Upper lobe of left lung (tissue), 6 donors: Measurements from ENCODE around the gene STEAP4. TPM values are rescaled to one million over a fixed set of nuclear protein-coding genes. Genes with fewer than 3 reads are reported as not detected.

Source experiments
- ATAC-seq, 2 donors: fragments of 200-7000 bp; cut with Tn5 transposase; one replicate each; pipeline ENCODE4 v1.9.1; 2022; ENCODE audit warnings: mild to moderate bottlenecking in 2 of 2, moderate library complexity in 2 of 2; ENCODE audit not compliant: low FRiP score in 2 of 2
- DNase-seq, 2 donors: peaks; one replicate each; pipeline ENCODE4 v3.0.0-alpha.2; 2019 to 2020
- H3K27ac ChIP-seq, 4 donors: fragments of 200-600 bp; sonication (generic); one replicate each; pipeline ENCODE4 v1.5.1; 2016 to 2019
- H3K27me3 ChIP-seq, 4 donors: fragments of 200-600 bp; sonication (generic); one replicate each; pipeline ENCODE4 v1.5.1; 2017 to 2019
- H3K36me3 ChIP-seq, 4 donors: fragments of 200-600 bp; sonication (generic); one replicate each; pipeline ENCODE4 v1.5.1; 2016 to 2019
- H3K4me1 ChIP-seq, 4 donors: fragments of 200-600 bp; sonication (generic); one replicate each; pipeline ENCODE4 v1.5.1; 2018 to 2019
- H3K4me3 ChIP-seq, 4 donors: fragments of 200-600 bp; sonication (generic); one replicate each; pipeline ENCODE4 v1.5.1; 2017 to 2019; ENCODE audit warnings: mild to moderate bottlenecking in 2 of 4, moderate library complexity in 1 of 4
- H3K9me3 ChIP-seq, 4 donors: fragments of 200-600 bp; sonication (generic); one replicate each; pipeline ENCODE4 v1.5.1; 2018 to 2019
- CTCF ChIP-seq, 6 experiments: fragments of 450-650 bp in 4 of 6; fragments of 200-600 bp in 2 of 6; sonication (generic) in 2 of 6; IDR thresholded peaks; one replicate each; pipeline ENCODE4 v1.5.1; 2016 to 2019; ENCODE audit warnings: antibody characterized with exemption in 6 of 6
- EP300 ChIP-seq, 4 donors: sonication (generic); formaldehyde crosslinking; IDR thresholded peaks; one replicate each; pipeline ENCODE4 v1.5.1; 2017; ENCODE audit warnings: antibody characterized with exemption in 4 of 4, control low read depth in 2 of 4
- POLR2A ChIP-seq, 4 donors: fragments of 450-650 bp; IDR thresholded peaks; one replicate each; pipeline ENCODE4 v1.5.1; 2016 to 2017; ENCODE audit warnings: antibody characterized with exemption in 4 of 4, mild to moderate bottlenecking in 2 of 4
- POLR2AphosphoS5 ChIP-seq, 2 donors: sonication (generic); formaldehyde crosslinking; IDR thresholded peaks; one replicate each; pipeline ENCODE4 v1.5.1; 2017; ENCODE audit warnings: antibody characterized with exemption in 2 of 2
- WGBS, 2 donors: methylation state at CpG; one replicate each; pipeline ENCODE4 v1.1.5; 2017 to 2018; 5-methylcytosine and 5-hydroxymethylcytosine counted together
- total RNA-seq, 6 donors: library from RNA; depleted of rRNA in 4 of 6; stranded (reverse); fragments of >200 nt in 4 of 6; gene quantifications; one replicate each; pipeline versions ENCODE4 v1.1.0 to v1.2.1, GENCODE V29; 2016 to 2021
- donor health status: DM: no; HTN: no; CAD: no; lungs with moderate emphysema.
- donor health status: DM: no; HTN: yes; CAD: no; lungs with severe emphysema.

STEAP4 gene
- total RNA-seq, 6 donors from 2014 or later = 11.5 to 81.8 (median 54.8) TPM

- Histone ChIP-seq H3K4me1 (peaks cover 0 to 17% (median 5%) of the 10 kb centered on the region in 4 donors), H3K9me3 (no peaks in the 10 kb centered on the region), H3K27ac (peak overlapping the region in 2 of 4 donors; percentile 21 to 58), H3K27me3 (no peaks in the 10 kb centered on the region), H3K36me3 (no peaks in the 10 kb centered on the region), H3K4me3 (no peak overlapping the region)
- 28 to 32% methylated on average over 3 of the region's 3 CpGs for WGBS, 2 donors
- ATAC-seq (peak in 1 of 2 donors; percentile 69), DNase-seq (no peak)
- TF ChIP-seq POLR2A (IDR thresholded peaks at IDR 0.05) (no peak), POLR2AphosphoS5 (IDR thresholded peaks at IDR 0.05) (no peak), EP300 (IDR thresholded peaks at IDR 0.05) (no peak), CTCF (IDR thresholded peaks at IDR 0.05) (no peak)
These were observed 15.5 kb upstream of the STEAP4 start for GRCh38 chr7:88322151-88322550.

- H3K9me3 ChIP-seq = no peaks in the 10 kb centered on the region
- H3K27ac ChIP-seq = no peak overlapping the region
- 90 to 95% methylated on average over 1 of the region's 1 CpG for WGBS, 2 donors
- no peak overlapping the region for H3K4me3 ChIP-seq
- ATAC-seq (no peak), DNase-seq (no peak)
- H3K36me3 ChIP-seq = no peaks in the 10 kb centered on the region
- peaks cover 0 to 21% (median 6%) of the 10 kb centered on the region in 4 donors for H3K4me1 ChIP-seq
- no peak for TF ChIP-seq EP300 (IDR thresholded peaks at IDR 0.05)
- TF ChIP-seq CTCF (IDR thresholded peaks at IDR 0.05) = no peak
- TF ChIP-seq POLR2AphosphoS5 (IDR thresholded peaks at IDR 0.05) = no peak
- no peak for TF ChIP-seq POLR2A (IDR thresholded peaks at IDR 0.05)
- H3K27me3 ChIP-seq = no peaks in the 10 kb centered on the region
These were observed 15.0 kb upstream of the STEAP4 start for GRCh38 chr7:88321694-88322093.

GRCh38 chr7:88318196-88318595 is 11.5 kb upstream of the STEAP4 start:
- Histone ChIP-seq H3K27me3 (no peaks in the 10 kb centered on the region), H3K27ac (no peak overlapping the region), H3K36me3 (no peaks in the 10 kb centered on the region), H3K4me1 (peaks cover 8 to 21% (median 10%) of the 10 kb centered on the region in 4 donors), H3K9me3 (no peaks in the 10 kb centered on the region), H3K4me3 (no peak overlapping the region)
- ATAC-seq = no peak
- 66 to 69% methylated on average over 2 of the region's 2 CpGs for WGBS, 2 donors
- DNase-seq = no peak
- no peak for TF ChIP-seq POLR2A (IDR thresholded peaks at IDR 0.05)
- no peak for TF ChIP-seq CTCF (IDR thresholded peaks at IDR 0.05)
- no peak for TF ChIP-seq POLR2AphosphoS5 (IDR thresholded peaks at IDR 0.05)
- no peak for TF ChIP-seq EP300 (IDR thresholded peaks at IDR 0.05)

- Histone ChIP-seq H3K27ac (peak overlapping the region in 1 of 4 donors; percentile 46), H3K36me3 (no peaks in the 10 kb centered on the region), H3K9me3 (no peaks in the 10 kb centered on the region), H3K27me3 (no peaks in the 10 kb centered on the region), H3K4me1 (peaks cover 8 to 17% (median 10%) of the 10 kb centered on the region in 4 donors), H3K4me3 (no peak overlapping the region)
- ATAC-seq (peak; percentile 53 to 67), DNase-seq (no peak)
- 39 to 51% methylated on average over 1 of the region's 1 CpG for WGBS, 2 donors
- TF ChIP-seq POLR2AphosphoS5 (IDR thresholded peaks at IDR 0.05) = peak in 1 of 2 donors; percentile 43
- peak in 3 of 4 donors; percentile 67 to 95 (median 68) for TF ChIP-seq EP300 (IDR thresholded peaks at IDR 0.05)
- no peak for TF ChIP-seq CTCF (IDR thresholded peaks at IDR 0.05)
- TF ChIP-seq POLR2A (IDR thresholded peaks at IDR 0.05) = no peak
These were observed 10.7 kb upstream of the STEAP4 start for GRCh38 chr7:88317422-88317821.

GRCh38 chr7:88316456-88316855 is 9.8 kb upstream of the STEAP4 start:
- DNase-seq = no peak

More at GRCh38 chr7:88316456-88316855, 9.8 kb upstream of the STEAP4 start:
- H3K9me3 ChIP-seq = no peaks in the 10 kb centered on the region
- H3K27me3 ChIP-seq = no peaks in the 10 kb centered on the region
- WGBS, 2 donors = 92 to 100% methylated on average over 1 of the region's 1 CpG
- H3K4me1 ChIP-seq = peaks cover 7 to 17% (median 13%) of the 10 kb centered on the region in 4 donors
- H3K36me3 ChIP-seq = no peaks in the 10 kb centered on the region
- no peak overlapping the region for H3K4me3 ChIP-seq
- no peak overlapping the region for H3K27ac ChIP-seq
- ATAC-seq = no peak
- no peak for TF ChIP-seq EP300 (IDR thresholded peaks at IDR 0.05)
- no peak for TF ChIP-seq CTCF (IDR thresholded peaks at IDR 0.05)
- no peak for TF ChIP-seq POLR2A (IDR thresholded peaks at IDR 0.05)
- TF ChIP-seq POLR2AphosphoS5 (IDR thresholded peaks at IDR 0.05) = no peak
